HCT116 (cell line): Measurements from ENCODE around the gene CA6.

Experiments
- CEBPB ChIP-seq: IDR thresholded peaks from 2 replicates; pipeline ENCODE4 v1.6.1; 2012; ENCODE audit warnings: low read depth
- POLR2A ChIP-seq: IDR thresholded peaks from 2 replicates; pipeline ENCODE4 v1.7.0; 2011; ENCODE audit warnings: borderline replicate concordance; ENCODE audit not compliant: insufficient read depth, insufficient read length; ENCODE audit errors: extremely low read depth

- TF ChIP-seq POLR2A: no peak
- no peak for TF ChIP-seq CEBPB
These were observed 7.3 kb upstream of the CA6 start for GRCh38 chr1:8938232-8938999.
